Smooth muscle cell (in vitro differentiated cells): ENCODE results near the gene MATN4. TPM values are rescaled to one million over a fixed set of nuclear protein-coding genes. Genes with fewer than 3 reads are reported as not detected.

Source experiments
- DNase-seq: peaks from one replicate; lab custom pipeline; 2025; ENCODE audit not compliant: unreplicated experiment; lab: John Stamatoyannopoulos, UW
- H2AFZ ChIP-seq: fragments of 200-600 bp; sonication (generic); 2 replicates; pipeline ENCODE4 v1.6.0; 2016; ENCODE audit warnings: antibody characterized with exemption, low read depth, mild to moderate bottlenecking
- H3F3A ChIP-seq: fragments of 200-600 bp; sonication (generic); 2 replicates; pipeline ENCODE4 v1.6.0; 2017; ENCODE audit warnings: antibody characterized with exemption, low read depth
- H3K27ac ChIP-seq: fragments of 200-600 bp; sonication (generic); 2 replicates; pipeline ENCODE4 v1.5.1; 2016; ENCODE audit warnings: low read depth, mild to moderate bottlenecking
- H3K27me3 ChIP-seq: fragments of 200-600 bp; sonication (generic); 2 replicates; pipeline ENCODE4 v1.6.1; 2016; ENCODE audit warnings: low read depth, mild to moderate bottlenecking
- H3K36me3 ChIP-seq: fragments of 200-600 bp; sonication (generic); 2 replicates; pipeline ENCODE4 v1.5.1; 2016; ENCODE audit warnings: low read depth
- H3K4me1 ChIP-seq: fragments of 200-600 bp; sonication (generic); 2 replicates; pipeline ENCODE4 v1.5.1; 2016; ENCODE audit warnings: low read depth
- H3K4me2 ChIP-seq: fragments of 200-600 bp; sonication (generic); 2 replicates; pipeline ENCODE4 v1.6.0; 2016; ENCODE audit warnings: mild to moderate bottlenecking
- H3K4me3 ChIP-seq: fragments of 200-600 bp; sonication (generic); 2 replicates; pipeline ENCODE4 v1.5.1; 2016; ENCODE audit warnings: mild to moderate bottlenecking
- H3K79me2 ChIP-seq: fragments of 200-600 bp; sonication (generic); 2 replicates; pipeline ENCODE4 v1.6.0; 2016; ENCODE audit warnings: low read depth, mild to moderate bottlenecking
- H3K9ac ChIP-seq: fragments of 200-600 bp; sonication (generic); 2 replicates; pipeline ENCODE4 v1.6.0; 2016; ENCODE audit warnings: low read depth
- H3K9me3 ChIP-seq: fragments of 200-600 bp; sonication (generic); replicated peaks from 2 replicates; pipeline ENCODE4 v1.5.1; 2016; ENCODE audit warnings: low read depth
- H4K20me1 ChIP-seq: fragments of 200-600 bp; sonication (generic); 2 replicates; pipeline ENCODE4 v1.6.0; 2016; ENCODE audit warnings: low read depth
- WGBS: methylation state at CpG from one replicate; pipeline ENCODE4 v1.1.7; 2016; ENCODE audit warnings: low lambda C conversion rate; 5-methylcytosine and 5-hydroxymethylcytosine counted together
- polyA plus RNA-seq: library from polyadenylated mRNA; unstranded; fragments of >200 nt; fragmentation: Nextera tagmentation; extraction: Ambion mirVana; gene quantifications from 2 replicates; pipeline ENCODE4 v1.2.1, GENCODE V29; 2016
- total RNA-seq: library from RNA; depleted of rRNA; stranded (reverse); fragments of >200 nt; gene quantifications from 2 replicates; pipeline ENCODE4 v1.2.3, GENCODE V29; 2014
- TF ChIP-seq, protein P1 (sequence below): fragments of 200-600 bp; sonication (generic); IDR thresholded peaks from 2 replicates; pipeline ENCODE4 v1.5.1; 2017; ENCODE audit warnings: borderline replicate concordance, mild to moderate bottlenecking, antibody characterized with exemption; ENCODE audit not compliant: insufficient read depth, poor library complexity, severe bottlenecking

The MATN4 gene
- total and polyA plus RNA-seq, 2 experiments from 2014 or later: not detected

- no peaks in the 10 kb centered on the region for H3K79me2 ChIP-seq
- WGBS: 97% methylated on average over 43 of the region's 43 CpGs
- H3K27me3 ChIP-seq: no peaks in the 10 kb centered on the region
- no peak overlapping the region for H2AFZ ChIP-seq
- H4K20me1 ChIP-seq: no peaks in the 10 kb centered on the region
- H3F3A ChIP-seq: no peaks in the 10 kb centered on the region
- no peak overlapping the region for H3K9ac ChIP-seq
- DNase-seq: no peak
- TF ChIP-seq, protein P1, sequence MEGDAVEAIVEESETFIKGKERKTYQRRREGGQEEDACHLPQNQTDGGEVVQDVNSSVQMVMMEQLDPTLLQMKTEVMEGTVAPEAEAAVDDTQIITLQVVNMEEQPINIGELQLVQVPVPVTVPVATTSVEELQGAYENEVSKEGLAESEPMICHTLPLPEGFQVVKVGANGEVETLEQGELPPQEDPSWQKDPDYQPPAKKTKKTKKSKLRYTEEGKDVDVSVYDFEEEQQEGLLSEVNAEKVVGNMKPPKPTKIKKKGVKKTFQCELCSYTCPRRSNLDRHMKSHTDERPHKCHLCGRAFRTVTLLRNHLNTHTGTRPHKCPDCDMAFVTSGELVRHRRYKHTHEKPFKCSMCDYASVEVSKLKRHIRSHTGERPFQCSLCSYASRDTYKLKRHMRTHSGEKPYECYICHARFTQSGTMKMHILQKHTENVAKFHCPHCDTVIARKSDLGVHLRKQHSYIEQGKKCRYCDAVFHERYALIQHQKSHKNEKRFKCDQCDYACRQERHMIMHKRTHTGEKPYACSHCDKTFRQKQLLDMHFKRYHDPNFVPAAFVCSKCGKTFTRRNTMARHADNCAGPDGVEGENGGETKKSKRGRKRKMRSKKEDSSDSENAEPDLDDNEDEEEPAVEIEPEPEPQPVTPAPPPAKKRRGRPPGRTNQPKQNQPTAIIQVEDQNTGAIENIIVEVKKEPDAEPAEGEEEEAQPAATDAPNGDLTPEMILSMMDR: no peak
- H3K27ac ChIP-seq: no peak overlapping the region
- H3K4me3 ChIP-seq: no peak overlapping the region
- H3K9me3 ChIP-seq: no peaks in the 10 kb centered on the region
- no peak overlapping the region for H3K4me2 ChIP-seq
- no peaks in the 10 kb centered on the region for H3K36me3 ChIP-seq
- H3K4me1 ChIP-seq: no peaks in the 10 kb centered on the region
These were observed 3.6 kb downstream of the MATN4 start for GRCh38 chr20:45304464-45304999.

DNA sequence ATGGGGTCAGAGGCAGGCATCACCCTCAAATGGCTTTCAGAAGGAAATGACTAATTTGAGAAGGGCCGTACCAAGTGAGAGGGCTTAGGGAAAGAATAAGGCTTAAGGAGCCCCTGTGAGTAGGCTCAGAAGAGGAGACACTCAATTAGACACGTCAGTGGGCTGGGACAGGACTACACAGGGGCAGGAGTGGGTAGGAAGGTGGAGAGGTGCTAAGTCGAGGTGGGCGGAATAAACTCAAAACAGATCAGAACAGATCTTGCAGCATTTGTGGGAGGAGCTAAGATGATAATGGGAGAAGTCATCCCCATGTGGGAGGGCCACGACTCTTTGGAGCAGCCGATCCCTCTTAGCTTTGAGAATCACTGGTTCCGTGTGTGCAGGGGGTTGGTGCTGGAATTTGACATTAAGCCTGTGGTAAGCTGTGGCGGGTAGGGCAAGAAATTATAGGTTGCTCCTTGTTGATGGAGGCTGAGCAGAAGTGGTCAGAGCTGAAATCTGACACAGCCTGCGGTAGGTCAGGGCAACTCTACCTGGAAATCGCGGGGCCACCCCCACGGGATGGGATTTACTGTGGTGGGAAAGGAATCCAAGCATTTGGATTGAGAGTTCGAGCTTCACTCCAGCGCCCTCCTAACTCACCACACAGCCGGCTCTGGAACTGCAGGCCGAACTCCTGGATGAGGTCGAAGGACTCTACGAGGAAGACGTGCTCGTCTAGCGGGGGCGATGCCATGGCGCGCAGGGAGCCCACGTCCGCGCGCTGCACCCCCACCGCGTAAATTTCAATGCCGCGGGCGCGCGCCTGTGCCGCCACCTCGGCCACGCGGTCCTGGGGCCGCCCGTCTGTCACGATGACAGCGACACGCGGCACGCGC, 4.3 kb downstream of the MATN4 start:
- no peaks in the 10 kb centered on the region for H3K4me1 ChIP-seq
- no peaks in the 10 kb centered on the region for H3K9me3 ChIP-seq
- H4K20me1 ChIP-seq: no peaks in the 10 kb centered on the region
- no peak overlapping the region for H3K9ac ChIP-seq
- no peak overlapping the region for H3K4me2 ChIP-seq
- no peak overlapping the region for H2AFZ ChIP-seq
- no peaks in the 10 kb centered on the region for H3K79me2 ChIP-seq
- no peaks in the 10 kb centered on the region for H3F3A ChIP-seq
- WGBS: 90% methylated on average over 47 of the region's 47 CpGs
- DNase-seq: no peak
- no peaks in the 10 kb centered on the region for H3K36me3 ChIP-seq
- no peaks in the 10 kb centered on the region for H3K27me3 ChIP-seq
- no peak overlapping the region for H3K27ac ChIP-seq
- no peak overlapping the region for H3K4me3 ChIP-seq
- TF ChIP-seq, protein P1: no peak

DNA sequence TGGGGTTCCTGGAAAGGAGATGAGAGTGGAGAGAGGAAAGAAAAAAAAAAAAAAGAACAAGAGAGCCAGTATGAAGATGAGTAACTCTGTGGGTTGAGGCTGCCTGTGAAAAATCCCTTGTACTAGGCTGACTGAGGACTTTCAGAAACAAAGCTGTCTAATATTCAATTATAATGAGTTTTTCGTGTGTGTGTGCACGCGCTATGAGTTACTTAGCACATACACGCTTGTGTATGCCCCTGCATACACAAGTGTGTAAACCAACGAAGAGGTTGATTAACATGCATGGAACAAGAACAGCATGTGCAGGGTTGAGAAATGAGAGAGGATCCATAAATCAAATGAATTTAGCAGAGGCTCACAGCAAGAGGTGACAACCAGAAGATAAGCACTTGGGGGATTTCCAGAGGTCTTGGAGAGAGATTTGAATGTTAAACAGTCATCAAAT, 6.3 kb downstream of the MATN4 start:
- TF ChIP-seq, protein P1: no peak
- Histone ChIP-seq H4K20me1 (no peaks in the 10 kb centered on the region), H3K4me3 (no peak overlapping the region), H3K9ac (no peak overlapping the region), H2AFZ (no peak overlapping the region), H3K36me3 (no peaks in the 10 kb centered on the region), H3K9me3 (no peaks in the 10 kb centered on the region), H3F3A (no peaks in the 10 kb centered on the region), H3K27me3 (no peaks in the 10 kb centered on the region), H3K4me2 (no peak overlapping the region), H3K79me2 (no peaks in the 10 kb centered on the region), H3K27ac (no peak overlapping the region), H3K4me1 (no peaks in the 10 kb centered on the region)
- no peak for DNase-seq
- 95% methylated on average over 5 of the region's 5 CpGs for WGBS
